ENCODE data around the gene CHAD. TPM values are rescaled to one million over a fixed set of nuclear protein-coding genes. Genes with fewer than 3 reads are reported as not detected.

CHAD gene
- total and polyA plus RNA-seq, 2 of the 13 experiments (the other 11 are each of a cell fraction or from before 2014, with no cell fraction given): 1.4 TPM; not detected in 1

GRCh38 chr17:50425682-50426471 is 42.8 kb downstream of the CHAD start, which contains the start of gene ACSF2 (continued):
- TF ChIP-seq FUBP1 (CRISPR knock-in tag; IDR thresholded peaks at IDR 0.05; ENCODE audit: borderline replicate concordance) (no peak), RBFOX2 (IDR thresholded peaks at IDR 0.05; ENCODE audit: low read depth, low read length) (peak; percentile 84), TCF7 (IDR thresholded peaks at IDR 0.05; ENCODE audit: low read depth) (no peak), ETV5 (CRISPR knock-in tag; IDR thresholded peaks at IDR 0.05; ENCODE audit: borderline replicate concordance) (no peak), ZNF552 (CRISPR knock-in tag; IDR thresholded peaks at IDR 0.05; ENCODE audit: borderline replicate concordance) (no peak), ZBED4 (CRISPR knock-in tag; IDR thresholded peaks at IDR 0.05; ENCODE audit: borderline replicate concordance) (no peak; the same call in 1 of the 2 replicates), REXO4 (CRISPR knock-in tag; IDR thresholded peaks at IDR 0.05; ENCODE audit: borderline replicate concordance) (peak; percentile 81; the same call in 1 of the 2 replicates), RXRB (CRISPR knock-in tag; IDR thresholded peaks at IDR 0.05; ENCODE audit: borderline replicate concordance) (peak; percentile 59; the same call in 1 of the 2 replicates), YEATS2 (CRISPR knock-in tag; IDR thresholded peaks at IDR 0.05; ENCODE audit: borderline replicate concordance) (no peak), ZBTB20 (CRISPR knock-in tag; IDR thresholded peaks at IDR 0.05; ENCODE audit: borderline replicate concordance, low read depth) (0 out of 2 replicates have a peak, but pooled peaks have one; percentile 25)
- TF ChIP-seq, protein P1, sequence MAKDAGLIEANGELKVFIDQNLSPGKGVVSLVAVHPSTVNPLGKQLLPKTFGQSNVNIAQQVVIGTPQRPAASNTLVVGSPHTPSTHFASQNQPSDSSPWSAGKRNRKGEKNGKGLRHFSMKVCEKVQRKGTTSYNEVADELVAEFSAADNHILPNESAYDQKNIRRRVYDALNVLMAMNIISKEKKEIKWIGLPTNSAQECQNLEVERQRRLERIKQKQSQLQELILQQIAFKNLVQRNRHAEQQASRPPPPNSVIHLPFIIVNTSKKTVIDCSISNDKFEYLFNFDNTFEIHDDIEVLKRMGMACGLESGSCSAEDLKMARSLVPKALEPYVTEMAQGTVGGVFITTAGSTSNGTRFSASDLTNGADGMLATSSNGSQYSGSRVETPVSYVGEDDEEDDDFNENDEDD (CRISPR knock-in tag; IDR thresholded peaks at IDR 0.05; ENCODE audit: borderline replicate concordance): peak; percentile 59; the same call in 1 of the 2 replicates
- TF ChIP-seq, protein P2, sequence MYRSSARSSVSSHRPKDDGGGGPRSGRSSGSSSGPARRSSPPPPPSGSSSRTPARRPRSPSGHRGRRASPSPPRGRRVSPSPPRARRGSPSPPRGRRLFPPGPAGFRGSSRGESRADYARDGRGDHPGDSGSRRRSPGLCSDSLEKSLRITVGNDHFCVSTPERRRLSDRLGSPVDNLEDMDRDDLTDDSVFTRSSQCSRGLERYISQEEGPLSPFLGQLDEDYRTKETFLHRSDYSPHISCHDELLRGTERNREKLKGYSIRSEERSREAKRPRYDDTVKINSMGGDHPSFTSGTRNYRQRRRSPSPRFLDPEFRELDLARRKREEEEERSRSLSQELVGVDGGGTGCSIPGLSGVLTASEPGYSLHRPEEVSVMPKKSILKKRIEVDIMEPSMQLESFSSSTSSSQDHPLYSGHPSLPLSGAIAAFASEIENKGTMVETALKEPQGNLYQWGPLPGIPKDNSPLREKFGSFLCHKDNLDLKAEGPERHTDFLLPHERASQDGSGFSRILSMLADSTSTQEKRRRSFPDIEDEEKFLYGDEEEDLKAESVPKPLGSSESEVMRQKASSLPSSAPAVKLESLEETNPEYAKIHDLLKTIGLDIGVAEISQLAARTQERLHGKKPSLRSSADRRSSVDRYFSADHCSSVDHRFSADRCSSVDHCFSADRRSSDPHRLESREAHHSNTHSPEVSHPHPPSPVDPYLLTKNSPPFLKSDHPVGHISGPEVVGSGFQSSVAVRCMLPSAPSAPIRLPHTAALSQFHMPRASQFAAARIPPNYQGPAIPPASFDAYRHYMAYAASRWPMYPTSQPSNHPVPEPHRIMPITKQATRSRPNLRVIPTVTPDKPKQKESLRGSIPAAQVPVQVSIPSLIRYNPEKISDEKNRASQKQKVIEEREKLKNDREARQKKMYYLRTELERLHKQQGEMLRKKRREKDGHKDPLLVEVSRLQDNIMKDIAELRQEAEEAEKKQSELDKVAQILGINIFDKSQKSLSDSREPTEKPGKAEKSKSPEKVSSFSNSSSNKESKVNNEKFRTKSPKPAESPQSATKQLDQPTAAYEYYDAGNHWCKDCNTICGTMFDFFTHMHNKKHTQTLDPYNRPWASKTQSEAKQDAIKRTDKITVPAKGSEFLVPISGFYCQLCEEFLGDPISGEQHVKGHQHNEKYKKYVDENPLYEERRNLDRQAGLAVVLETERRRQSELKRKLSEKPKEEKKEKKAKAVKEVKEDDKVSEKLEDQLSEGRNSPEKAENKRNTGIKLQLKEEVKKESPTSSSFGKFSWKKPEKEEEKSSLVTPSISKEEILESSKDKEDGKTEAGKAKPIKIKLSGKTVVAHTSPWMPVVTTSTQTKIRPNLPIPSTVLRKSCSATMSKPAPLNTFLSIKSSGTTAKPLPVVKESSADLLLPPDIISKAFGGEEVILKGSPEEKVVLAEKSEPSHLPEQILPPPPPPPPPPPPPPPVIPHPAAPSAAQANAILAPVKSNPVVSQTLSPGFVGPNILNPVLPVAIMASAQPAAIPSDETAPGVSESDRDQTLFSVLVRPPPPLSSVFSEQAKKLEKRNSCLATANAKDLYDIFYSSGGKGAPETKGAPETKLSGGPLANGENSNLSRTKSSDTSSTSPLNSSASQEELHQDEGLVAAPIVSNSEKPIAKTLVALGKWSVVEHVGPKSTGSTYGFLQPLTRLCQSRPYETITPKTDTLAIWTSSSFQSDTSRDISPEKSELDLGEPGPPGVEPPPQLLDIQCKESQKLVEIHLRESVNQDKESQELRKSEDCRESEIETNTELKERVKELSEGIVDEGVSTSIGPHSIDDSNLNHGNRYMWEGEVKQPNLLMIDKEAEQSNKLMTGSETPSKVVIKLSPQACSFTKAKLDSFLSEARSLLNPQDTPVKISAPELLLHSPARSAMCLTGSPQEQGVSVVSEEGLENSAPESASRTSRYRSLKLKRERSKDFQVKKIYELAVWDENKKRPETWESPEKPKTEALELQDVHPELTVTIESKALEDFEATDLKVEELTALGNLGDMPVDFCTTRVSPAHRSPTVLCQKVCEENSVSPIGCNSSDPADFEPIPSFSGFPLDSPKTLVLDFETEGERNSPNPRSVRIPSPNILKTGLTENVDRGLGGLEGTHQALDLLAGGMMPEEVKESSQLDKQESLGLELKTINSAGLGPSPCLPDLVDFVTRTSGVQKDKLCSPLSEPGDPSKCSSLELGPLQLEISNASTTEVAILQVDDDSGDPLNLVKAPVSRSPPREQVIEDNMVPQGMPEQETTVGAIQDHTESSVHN (CRISPR knock-in tag; IDR thresholded peaks at IDR 0.05): no peak
